Choroid plexus epithelial cell (primary cell): Measurements from ENCODE around the gene SNAP47.
A peak's percentile ranks its signal among the peaks of the same experiment; 100 is the strongest.

Experiments used
- DNase-seq: peaks from one replicate; pipeline ENCODE4 v3.0.0-alpha.2; 2010; ENCODE audit warnings: low read depth
- H3K4me3 ChIP-seq: 2 replicates; pipeline ENCODE4 v1.5.1; 2011; ENCODE audit warnings: low read depth, mild to moderate bottlenecking, control low read depth, low read length, moderate library complexity
- CTCF ChIP-seq: conservative IDR thresholded peaks from 2 replicates; pipeline ENCODE4 v1.5.1; 2011; ENCODE audit warnings: low read depth, mild to moderate bottlenecking, control low read depth, inconsistent platforms, low read length, moderate library complexity

Gene SNAP47

DNA sequence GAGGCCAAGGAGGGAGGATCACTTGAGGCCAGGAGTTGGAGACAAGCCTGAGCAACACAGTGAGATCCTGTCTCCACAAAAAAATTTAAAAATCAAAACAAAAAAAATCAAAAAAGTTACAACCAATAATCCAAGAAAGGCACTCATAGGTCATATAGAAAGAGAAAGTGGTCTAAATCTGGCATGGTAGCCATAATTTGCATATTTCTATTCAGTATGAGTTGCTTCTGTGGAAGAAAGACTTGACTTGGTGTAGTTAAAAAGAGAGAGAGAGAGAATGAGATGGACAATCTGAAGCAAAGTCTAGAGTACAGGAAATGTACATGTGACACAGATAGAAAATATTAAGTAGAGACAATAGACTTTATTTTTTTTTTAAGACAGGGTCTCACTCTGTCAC, 22.6 kb upstream of the SNAP47 start:
- TF ChIP-seq CTCF, result no peak
- no peak overlapping the region for H3K4me3 ChIP-seq
- no peak for DNase-seq

GRCh38 chr1:227718932-227719331, 16.3 kb upstream of the SNAP47 start:
- TF ChIP-seq CTCF, result no peak
- no peak overlapping the region for H3K4me3 ChIP-seq
- DNase-seq, result no peak

DNA sequence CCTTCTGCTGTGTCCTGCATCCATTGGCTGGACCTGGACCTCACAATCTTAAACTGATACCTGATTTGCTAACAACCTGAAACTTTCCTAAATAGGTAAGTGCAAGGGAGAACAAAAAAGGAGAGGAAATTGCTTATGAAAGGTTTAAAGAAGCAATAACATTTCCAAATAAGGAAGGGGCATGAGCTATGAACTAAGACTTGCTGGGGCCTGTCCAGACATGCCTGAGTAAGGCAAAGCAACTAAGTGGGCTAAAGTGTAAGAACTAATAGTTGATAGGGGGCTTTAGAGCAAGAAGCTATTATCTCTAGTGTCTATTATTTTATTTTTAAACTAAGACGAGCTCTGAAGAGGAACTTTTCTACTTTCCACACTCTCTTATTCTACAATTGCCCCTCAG, 11.8 kb upstream of the SNAP47 start:
- no peak for TF ChIP-seq CTCF
- peak; percentile 18 for DNase-seq
- H3K4me3 ChIP-seq, result no peak overlapping the region

GRCh38 chr1:227725046-227725445, 10.2 kb upstream of the SNAP47 start:
- no peak for TF ChIP-seq CTCF
- H3K4me3 ChIP-seq, result no peak overlapping the region
- no peak for DNase-seq

DNA sequence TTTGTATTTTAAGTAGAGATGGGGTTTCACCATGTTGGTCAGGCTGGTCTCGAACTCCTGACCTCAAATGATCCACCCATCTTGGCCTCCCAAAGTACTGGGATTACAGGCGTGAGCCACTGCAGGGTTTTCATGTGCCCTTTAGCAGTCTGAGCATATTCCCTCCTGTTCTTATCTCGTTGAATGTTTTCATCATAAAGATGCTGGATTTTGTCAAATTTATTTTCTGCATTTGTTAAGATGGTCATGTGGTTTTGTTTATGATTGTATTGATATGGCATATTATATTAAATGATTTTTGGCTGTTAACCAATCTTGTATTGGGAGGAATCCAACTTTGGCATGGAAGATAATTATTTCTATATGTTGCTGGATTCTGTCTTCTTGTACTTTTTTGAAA, 8.9 kb upstream of the SNAP47 start:
- no peak overlapping the region for H3K4me3 ChIP-seq
- no peak for TF ChIP-seq CTCF
- no peak for DNase-seq

- no peak overlapping the region for H3K4me3 ChIP-seq
- no peak for TF ChIP-seq CTCF
- no peak for DNase-seq
Observed at GRCh38 chr1:227726924-227727599, 8.2 kb upstream of the SNAP47 start.
